ENCODE measurements around the gene SCYGR8. TPM values are rescaled to one million over a fixed set of nuclear protein-coding genes. Genes with fewer than 3 reads are reported as not detected.

Gene SCYGR8
- total RNA-seq, 4 donors from 2014 or later, result 2.3 to 9.8 (median 6.3) TPM; not detected in 1

- no peak overlapping the region for H3K4me3 ChIP-seq
- no peaks in the 10 kb centered on the region for H3K27me3 ChIP-seq
- 50% methylated on average over 14 of the region's 14 CpGs for WGBS
- no peaks in the 10 kb centered on the region for H3K9me3 ChIP-seq
- DNase-seq (ENCODE audit: low spot score in 2 of 2), result no peak
- no peak for TF ChIP-seq CTCF (IDR thresholded peaks at IDR 0.05)
- TF ChIP-seq POLR2A (IDR thresholded peaks at IDR 0.05), result no peak
- TF ChIP-seq EP300 (IDR thresholded peaks at IDR 0.05), result no peak
- TF ChIP-seq POLR2AphosphoS5 (IDR thresholded peaks at IDR 0.05), result no peak
- peaks cover 4% of the 10 kb centered on the region for H3K4me1 ChIP-seq
- H3K27ac ChIP-seq, result no peak overlapping the region
- H3K36me3 ChIP-seq, result no peaks in the 10 kb centered on the region
Measured at GRCh38 chr2:227780981-227781615, 35.4 kb downstream of the SCYGR8 start.

DNA sequence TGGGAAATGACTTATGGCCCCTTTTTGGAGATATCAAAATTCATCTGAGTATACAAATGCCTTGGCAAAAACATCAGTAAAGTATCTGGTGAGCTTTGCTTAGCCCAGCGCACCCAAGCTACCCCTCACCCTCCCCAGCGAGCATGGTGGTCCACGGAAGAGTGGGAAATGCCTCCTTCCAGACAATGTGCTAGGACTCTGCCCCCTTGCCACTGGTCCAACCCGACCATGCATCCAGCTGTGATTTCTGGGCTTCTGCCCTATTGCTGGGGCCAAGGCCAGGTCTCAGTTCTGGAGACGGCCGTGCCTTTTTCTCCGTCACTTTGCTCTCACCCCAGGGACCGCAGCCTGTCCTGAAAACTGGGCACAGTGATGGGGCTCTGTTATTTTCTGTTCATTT, 36.1 kb downstream of the SCYGR8 start:
- WGBS, result 78% methylated on average over 8 of the region's 8 CpGs
- no peak for DNase-seq (ENCODE audit: low spot score in 2 of 2)

DNA sequence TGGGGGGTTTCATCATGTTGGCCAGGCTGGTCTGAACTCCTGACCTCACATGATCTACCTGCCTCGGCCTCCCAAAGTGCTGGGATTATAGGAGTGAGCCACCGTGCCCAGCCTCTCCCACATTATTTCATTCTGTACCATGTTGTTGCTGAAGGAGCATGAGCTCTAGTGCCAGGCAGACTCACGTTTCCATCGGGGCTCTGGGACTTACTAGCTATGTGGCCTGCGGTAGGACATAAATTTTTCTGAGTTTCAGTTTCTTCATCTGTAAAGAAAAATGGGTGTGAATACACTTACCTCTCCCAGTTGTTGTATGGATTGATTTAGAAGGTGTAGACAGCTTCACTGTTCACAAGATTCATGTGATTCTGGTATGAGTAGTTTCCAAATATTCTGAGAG, 37.1 kb downstream of the SCYGR8 start:
- H3K4me3 ChIP-seq, result no peak overlapping the region
- WGBS, result 83% methylated on average over 5 of the region's 5 CpGs
- no peaks in the 10 kb centered on the region for H3K36me3 ChIP-seq
- DNase-seq (ENCODE audit: low spot score in 2 of 2), result no peak
- H3K27me3 ChIP-seq, result no peaks in the 10 kb centered on the region
- H3K4me1 ChIP-seq, result peaks cover 4% of the 10 kb centered on the region
- no peak for TF ChIP-seq CTCF (IDR thresholded peaks at IDR 0.05)
- TF ChIP-seq POLR2A (IDR thresholded peaks at IDR 0.05), result no peak
- no peak overlapping the region for H3K27ac ChIP-seq
- no peaks in the 10 kb centered on the region for H3K9me3 ChIP-seq

More for the DNA sequence above, 36.1 kb downstream of the SCYGR8 start:
- Histone ChIP-seq H3K27ac (no peak overlapping the region), H3K4me3 (no peak overlapping the region), H3K36me3 (no peaks in the 10 kb centered on the region), H3K4me1 (peaks cover 4% of the 10 kb centered on the region), H3K27me3 (no peaks in the 10 kb centered on the region), H3K9me3 (no peaks in the 10 kb centered on the region)
- TF ChIP-seq CTCF (IDR thresholded peaks at IDR 0.05) (no peak), POLR2AphosphoS5 (IDR thresholded peaks at IDR 0.05) (no peak), POLR2A (IDR thresholded peaks at IDR 0.05) (no peak), EP300 (IDR thresholded peaks at IDR 0.05) (no peak)

DNA sequence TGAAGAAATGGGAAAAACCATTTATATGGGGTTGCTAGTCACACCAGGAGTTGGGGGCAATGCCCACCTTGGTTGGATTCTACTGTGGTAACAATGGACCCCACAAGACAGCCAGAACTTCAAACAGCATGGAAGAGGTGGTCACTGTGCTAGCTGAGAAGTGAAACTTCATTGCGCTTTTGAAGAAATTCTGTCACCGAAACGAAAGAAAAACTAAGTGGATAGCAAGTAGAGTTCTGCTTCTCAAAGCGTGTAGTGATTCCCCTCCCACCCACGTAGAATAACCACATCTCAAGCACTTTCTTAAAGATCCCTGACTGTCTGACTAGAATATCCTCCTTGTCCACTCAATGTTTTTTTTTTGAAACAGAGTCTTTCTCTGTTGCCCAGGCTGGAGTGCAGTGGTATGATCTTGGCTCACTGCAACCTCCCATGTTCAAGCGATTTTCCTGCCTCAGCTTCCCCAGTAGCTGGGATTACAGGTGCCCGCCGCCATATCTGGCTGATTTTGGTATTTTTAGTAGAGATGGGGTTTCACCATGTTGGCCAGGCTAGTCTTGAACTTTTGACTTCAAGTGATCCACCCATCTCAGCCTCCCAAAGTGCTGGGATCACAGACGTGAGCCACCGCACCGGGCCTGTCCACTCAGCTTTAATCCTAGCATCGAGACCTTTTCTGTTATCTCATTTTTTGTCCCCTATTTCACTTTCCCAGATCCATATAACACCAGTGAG, 37.9 kb downstream of the SCYGR8 start:
- 81% methylated on average over 12 of the region's 12 CpGs for WGBS
- H3K27ac ChIP-seq, result no peak overlapping the region

More for the DNA sequence above, 37.9 kb downstream of the SCYGR8 start:
- TF ChIP-seq POLR2A (IDR thresholded peaks at IDR 0.05) (no peak), CTCF (IDR thresholded peaks at IDR 0.05) (no peak), EP300 (IDR thresholded peaks at IDR 0.05) (no peak), POLR2AphosphoS5 (IDR thresholded peaks at IDR 0.05) (no peak)
- no peak overlapping the region for H3K4me3 ChIP-seq
- H3K9me3 ChIP-seq, result no peaks in the 10 kb centered on the region
- DNase-seq (ENCODE audit: low spot score in 2 of 2), result no peak
- peaks cover 4% of the 10 kb centered on the region for H3K4me1 ChIP-seq
- H3K36me3 ChIP-seq, result no peaks in the 10 kb centered on the region
- H3K27me3 ChIP-seq, result no peaks in the 10 kb centered on the region

Measured in suprapubic skin (tissue), 4 donors.